GM19351 (cell line): ENCODE measurements around the gene C8A.

Source experiments
- ATAC-seq: cut with Tn5 transposase; IDR thresholded peaks from one replicate; pipeline ENCODE4 v1.9.1; 2021; ENCODE audit warnings: mild to moderate bottlenecking, moderate library complexity; ENCODE audit not compliant: unreplicated experiment

Gene C8A

DNA sequence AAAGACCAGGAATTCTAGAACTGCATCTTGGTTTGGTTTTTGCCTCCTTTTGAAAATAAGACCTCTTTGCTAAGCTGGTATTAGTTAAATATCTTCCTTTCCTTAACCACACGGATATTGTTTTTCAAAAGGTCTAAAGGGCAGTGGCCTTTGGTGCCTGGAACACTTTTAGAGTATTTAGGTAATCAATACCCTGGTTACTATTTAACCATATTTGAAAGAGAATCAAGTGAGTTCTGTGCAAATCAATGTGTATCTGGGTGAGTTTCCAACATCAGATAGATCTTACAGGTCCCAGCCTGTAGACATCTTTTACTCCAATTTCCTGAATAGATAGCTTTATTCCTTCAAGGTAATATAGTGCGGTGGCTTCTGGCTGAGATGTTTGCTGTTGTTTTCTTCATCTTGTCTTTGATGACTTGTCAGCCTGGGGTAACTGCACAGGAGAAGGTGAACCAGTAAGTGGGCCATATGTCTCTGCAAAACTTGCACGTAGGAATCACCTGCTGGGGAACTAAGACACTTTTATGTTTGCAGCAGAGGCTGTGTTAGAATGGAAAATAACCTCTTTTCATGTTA is at the start of gene C8A:
Gene C8A (plus strand): TSS at position 277 of the 579 bp plus-strand sequence. CDS start 105 bp downstream, at position 382.
- no peak for ATAC-seq

DNA sequence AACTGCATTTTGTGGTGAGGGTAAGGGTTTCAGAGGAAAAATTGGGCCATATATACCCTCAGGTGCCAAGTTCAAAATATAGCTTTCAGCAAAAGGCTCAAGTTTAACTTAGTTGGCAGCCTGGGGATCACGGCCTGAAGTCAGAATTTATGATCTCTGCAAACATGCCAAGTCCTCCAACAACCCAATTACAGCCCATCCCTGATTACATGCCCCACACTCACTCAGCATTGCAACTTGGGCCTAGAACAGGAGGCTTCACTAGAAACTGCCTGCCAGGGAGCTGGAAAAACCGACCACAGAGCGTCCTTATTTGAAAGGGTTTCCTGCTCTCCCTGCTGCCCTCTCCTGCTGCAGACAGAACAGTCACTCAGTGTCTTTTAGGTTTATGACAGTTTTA is 47.8 kb upstream of the C8A start:
- ATAC-seq: no peak

DNA sequence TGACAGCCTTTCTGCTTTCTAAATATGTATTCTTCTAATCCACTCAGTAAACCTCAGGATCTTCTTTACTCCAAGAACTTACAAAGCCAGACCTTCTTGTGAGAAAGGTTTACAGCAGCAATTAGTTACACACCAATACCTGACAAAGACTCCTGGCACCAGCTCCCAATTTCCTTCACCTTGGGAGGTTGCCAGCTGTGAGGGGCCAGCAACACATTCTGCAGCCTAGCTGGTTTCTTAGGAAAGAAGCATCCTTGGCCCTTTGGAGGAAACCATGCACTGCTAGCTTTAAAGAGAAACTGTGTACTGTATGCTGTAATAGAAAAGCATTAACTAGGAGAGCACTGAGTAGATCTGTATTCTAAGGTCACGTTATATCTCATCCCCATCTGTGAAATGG is 46.2 kb upstream of the C8A start:
- ATAC-seq: no peak

DNA sequence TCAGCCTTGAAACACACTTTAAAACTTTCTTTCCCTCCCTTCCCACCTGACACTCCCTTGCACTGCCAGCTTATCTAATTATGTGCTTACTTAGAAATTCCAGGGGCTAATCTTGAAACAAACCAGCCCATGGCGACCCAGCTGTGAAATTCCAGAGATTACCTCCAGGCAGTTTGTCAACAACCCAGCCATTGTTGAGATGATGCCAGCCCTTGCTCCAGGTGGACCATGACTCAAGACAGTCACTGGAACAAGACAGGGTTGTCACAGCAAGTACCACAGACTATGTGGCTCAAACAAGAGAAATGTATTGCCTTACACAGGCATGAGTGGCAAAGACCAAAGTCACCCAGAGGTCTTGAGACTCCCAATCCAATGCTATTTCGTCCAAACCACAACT is 43.3 kb upstream of the C8A start:
- no peak for ATAC-seq

DNA sequence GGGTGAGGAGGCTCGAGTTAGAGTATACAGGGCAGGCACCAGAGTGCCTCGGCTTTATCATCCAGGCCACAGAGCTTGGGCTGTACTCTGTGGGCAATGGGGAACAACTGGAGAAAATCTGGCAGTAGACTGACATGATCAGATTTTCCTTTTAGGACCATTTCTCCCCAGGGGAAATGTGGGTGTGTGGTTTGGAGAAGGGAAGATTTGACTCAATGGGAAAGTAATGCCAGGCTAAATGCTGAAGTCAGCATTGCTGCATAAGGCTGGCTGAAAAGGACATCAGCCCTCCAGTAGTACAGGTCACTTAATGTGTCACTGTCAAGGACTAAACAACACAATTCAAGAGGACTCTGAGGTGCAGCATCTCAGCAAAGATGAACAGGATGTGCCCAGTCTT is 40.4 kb upstream of the C8A start:
- no peak for ATAC-seq

DNA sequence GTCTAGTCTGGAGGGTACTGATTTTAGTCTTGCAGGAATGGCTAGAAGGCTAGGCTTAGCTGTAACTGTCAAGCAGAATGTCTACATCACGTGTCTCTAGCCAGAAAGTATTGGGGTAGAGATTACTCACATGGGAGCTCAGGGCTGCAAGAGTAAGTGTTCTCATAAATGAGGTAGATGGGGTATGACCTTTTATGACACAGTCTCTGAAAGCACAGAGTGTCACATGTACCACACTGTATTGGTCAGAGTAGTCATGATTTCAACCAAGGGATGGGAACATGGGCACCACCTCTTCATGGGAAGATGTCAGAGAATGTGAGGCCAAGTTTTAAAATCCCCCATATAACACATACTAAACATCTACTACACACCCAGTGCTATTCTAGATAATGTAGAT is 38.3 kb upstream of the C8A start:
- peak; percentile 46 for ATAC-seq

DNA sequence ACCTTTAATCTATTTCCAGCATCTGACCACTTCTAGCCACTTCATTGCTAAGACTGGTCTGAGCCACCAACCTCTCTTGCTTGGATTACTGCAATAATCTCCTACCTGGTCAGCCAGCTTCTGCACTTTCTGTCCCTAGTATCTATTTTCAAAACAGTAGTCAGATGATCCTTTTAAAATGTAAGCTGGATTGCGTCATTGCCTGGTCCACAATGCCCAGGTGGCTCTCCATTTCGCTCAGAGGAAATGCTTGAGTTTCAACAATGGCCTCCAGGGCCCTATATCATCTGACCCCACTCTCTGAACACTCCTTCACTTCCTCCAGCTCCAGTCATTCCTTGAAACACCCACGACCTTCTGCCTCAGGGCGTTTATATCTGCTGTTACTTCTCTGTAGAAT is 37.7 kb upstream of the C8A start:
- peak; percentile 66 for ATAC-seq

DNA sequence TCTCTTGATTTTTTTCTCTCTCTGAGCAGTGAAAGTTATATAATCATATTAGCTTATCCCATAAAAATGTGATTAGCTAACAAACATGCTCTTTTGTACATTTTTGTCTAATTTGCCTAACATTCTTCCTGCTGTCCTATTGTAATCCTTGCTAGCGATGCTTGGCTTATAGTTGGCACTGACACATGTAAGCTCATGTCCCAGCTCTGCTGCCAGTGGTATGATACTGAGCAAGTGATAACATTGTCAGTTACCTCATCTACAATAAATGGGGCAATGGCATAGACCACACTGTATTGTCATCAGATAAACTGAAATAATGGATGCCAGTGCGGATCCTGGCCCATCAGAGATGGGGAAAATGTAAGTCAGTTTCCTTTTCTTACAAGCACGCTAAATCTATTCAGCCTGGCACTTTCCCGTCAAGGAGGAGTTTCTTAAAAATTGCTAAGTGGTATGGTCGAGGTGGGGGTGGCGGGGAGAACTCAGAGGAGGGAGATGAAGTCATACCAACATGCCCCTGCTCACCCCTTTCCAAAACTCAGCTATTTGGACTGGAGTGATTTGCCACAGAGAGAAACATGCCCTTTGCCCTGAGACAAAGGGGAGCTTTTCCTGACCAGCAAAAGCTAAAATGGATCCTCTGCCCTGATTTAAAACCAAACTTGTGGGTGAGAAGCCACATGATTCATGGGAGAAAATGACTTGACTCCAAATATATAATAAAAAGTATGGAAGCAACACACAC is 36.7 kb upstream of the C8A start:
- no peak for ATAC-seq

DNA sequence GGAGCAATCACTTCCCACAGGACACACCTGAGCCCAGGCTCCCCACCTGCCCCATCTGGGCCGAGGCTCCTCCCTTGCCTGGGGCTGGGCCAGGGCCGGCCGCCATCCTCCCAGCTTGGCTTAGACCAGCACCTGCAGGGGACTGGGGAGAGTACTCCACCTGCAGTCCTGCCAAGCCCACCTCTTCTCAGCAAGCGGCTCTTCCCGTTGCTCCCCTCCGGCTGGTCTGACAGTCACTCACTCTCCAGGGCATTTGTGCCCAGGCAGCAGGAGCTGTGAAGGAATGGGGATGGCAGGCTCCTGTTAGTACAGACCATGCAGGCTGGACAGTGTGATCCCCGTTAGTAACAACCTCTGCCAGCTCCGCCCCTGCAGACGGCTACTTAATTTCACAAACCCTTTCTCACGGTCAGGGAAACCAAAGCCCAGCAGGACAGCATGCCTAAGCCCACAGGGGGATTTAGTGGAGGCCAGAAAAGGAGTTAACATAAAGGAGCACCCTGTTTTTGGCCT is 35.2 kb upstream of the C8A start, which contains the start of gene FYB2:
Gene FYB2 (minus strand): TSS at position 18 of the 513 bp plus-strand sequence. CDS start 114 bp downstream, outside the sequence.
- ATAC-seq: no peak

DNA sequence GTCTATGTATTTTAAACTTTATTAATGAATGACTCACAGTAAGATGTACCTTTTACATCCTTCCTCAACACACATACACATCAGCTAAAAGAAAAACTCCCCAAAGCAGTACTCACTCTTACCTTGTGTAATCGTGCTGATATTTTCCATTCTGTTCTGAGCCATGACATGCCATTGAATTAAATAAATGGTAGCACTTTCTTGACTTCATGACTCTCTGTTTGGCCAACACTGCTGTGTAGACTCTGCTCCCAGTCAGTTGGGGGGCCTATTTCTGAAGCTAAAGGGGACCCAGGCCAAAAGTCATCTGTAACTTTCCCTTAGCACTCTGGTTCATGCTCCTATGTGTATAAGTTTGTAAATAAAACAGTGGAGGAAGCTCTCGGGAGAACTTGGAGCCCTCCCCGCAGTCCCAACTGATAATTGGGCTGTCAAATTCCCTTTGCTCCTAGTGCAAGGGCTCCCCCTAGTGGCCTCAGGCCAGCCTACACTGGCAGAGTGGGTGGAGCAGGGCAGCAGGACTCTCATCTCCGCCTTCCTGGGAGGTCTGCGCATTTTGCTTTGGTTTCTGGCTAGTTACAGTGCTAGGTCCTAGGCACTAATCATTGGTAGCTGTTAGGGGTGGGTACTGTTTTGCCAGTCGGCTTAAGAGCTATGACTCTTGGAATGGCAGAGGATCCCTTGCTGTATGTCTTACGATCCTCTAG is 33.7 kb upstream of the C8A start:
- peak; percentile 75 for ATAC-seq

DNA sequence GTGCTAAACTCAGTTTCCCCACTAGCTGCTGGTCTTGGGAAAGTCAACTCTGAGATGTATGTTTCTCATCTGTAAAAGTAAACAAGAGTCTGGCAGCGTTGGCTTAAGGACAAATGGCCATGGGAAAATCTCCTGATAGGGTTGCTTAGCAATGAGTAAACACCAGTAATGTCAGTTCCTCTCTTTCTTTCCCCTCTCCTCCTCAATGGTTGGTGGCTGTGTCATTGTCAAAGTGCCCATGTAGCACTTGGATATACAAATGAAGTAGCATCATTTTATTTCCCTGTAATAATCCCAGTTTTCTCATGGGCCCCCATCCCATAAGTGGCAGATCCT is 33.2 kb upstream of the C8A start:
- no peak for ATAC-seq

DNA sequence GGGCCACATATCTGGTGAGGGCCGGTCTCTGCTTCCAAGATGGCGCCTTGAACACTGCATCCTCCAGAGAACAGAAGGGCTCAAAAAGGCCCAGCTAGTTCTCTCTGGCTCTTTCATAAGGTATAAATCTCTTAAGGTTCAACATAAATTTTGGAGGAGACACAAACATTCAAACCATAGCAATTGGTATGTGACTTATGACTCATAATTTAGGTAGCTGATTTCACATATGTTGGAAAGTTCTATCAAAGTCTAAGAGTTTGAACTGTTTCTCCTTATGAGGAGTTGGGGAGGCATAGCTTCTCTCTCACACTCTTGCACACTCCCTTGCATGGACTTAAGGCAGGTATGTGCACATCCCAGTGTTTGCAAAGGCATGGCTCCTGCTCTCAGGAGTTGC is 30.3 kb upstream of the C8A start:
- ATAC-seq: no peak

DNA sequence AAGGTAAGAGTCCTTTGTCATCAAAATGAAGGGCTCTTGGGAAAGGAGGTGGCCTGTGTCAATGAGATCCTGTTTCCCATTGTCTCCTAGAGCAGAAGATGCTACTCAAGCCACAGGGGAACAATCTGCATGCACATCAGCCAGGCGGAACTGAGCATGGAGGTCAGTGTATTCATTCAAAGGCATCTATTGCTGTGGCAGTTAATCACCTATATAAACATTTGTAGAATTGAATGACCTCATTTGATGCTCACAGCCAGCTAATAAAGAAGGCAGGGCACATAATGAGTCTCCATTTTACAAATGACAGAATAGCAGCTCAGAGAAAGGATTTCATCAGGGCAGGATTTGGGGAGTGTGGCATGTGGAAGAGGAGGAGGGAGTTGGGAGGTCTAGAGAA is 29.7 kb upstream of the C8A start:
- no peak for ATAC-seq

DNA sequence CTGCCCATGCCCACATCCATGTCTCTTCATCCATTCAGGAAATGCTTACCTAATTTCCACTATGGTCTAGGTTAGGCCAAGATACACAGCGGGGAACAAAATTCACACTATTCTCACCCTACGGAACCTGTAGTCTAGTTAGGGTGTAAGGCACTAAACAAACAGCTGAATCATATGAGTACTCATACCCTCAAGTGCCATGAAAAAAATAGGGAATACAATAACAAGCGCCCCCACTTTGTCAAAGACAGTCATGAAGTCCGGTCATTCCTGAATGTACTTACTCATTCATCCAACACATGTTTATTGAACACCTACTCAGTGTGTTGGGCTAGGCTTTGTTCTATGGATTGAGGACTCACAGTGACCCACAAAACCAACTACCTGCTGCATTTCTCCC is 29.2 kb upstream of the C8A start:
- ATAC-seq: no peak

DNA sequence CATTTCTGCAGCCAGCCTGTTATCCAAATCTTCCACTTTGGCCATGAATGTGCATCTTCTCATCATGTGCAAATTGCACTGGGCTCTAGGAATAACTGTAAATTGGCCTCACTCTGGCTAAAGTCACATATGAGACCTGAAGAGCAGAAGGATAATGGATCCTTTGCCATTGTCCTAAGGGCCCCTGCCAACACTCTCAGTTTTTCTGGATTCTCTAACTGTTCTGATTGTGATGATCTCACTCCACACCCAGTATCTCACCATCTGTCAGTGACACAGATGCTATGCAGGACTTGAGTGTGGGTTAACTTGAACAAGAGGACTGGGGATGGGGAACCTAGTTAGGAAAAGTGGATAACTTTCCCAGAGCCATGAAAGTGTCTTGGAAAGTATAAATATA is 26.9 kb upstream of the C8A start:
- no peak for ATAC-seq

DNA sequence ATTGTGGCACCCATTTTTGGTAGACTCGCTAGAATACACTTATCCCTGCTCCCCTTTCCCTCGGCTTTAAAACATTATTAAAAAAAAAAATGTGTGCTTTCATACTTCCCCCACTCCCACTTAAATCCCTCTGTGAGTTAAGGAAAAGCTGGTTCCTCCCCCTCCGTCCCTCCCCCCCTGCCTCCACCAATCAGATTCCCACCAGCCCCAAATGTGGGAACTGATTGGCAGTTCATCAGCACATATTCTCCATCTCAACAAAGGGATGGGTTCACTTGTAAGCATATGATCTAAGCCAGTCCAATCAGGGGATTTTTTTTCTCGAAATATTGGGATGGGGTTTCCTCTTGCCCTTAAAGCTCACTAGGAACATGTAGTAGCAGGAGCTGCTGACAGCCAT is 24.5 kb upstream of the C8A start:
- no peak for ATAC-seq

DNA sequence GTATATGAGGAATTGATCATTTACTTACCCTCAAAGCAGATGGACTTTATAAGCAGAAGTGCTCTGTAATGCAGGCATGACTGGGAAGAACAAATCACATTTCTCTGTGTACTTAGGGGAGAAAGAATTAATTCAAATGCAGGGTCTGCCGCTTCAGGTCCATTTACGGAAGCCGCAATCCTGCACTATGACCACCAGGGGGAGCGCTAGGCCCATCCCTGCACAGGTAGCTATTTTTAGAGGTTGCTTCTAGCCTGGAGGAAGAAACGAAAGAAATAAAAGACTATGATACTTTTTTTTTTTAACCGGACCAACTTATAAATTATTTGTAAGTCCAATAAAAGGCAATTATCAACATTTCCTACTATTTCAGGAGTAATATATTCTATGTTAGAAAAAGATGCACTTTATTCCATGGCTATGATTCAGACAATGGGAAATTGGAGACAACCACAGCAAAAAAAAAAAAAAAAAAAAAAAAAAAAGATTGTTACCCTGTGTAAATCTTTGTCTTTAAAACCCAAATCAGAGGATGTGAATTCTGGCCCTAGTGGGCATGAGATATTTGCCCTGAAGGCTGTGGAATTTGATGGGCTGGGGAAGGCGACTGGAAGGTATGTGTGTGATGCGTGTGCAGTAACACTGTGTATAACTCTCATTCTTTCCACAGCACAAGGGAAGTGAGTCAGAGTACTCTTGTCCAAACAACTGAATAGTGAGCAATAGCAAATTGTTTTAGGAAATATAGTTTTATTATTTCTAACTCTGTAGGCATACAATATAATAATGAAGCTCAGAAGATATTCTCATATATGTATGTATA is 22.5 kb upstream of the C8A start:
- ATAC-seq: peak; percentile 94

DNA sequence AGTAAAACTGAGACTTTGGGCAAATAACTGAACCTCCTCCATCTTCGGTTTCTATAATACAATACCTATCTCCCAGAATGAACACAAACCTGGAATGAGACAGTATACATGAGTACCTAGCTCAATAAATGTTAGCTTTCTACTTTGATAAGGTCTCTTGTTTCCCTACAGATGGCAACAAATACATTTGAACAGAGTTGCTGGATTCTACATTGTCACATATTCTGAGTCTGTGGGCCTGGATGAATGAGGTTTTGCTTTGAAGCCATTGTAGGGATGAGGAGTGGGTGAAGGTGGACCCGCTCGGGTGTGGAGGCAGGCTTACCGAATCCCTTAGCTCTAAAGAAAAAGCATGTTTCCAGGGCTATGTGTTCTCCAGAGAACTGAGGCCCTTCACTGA is 21.5 kb upstream of the C8A start:
- ATAC-seq: no peak

DNA sequence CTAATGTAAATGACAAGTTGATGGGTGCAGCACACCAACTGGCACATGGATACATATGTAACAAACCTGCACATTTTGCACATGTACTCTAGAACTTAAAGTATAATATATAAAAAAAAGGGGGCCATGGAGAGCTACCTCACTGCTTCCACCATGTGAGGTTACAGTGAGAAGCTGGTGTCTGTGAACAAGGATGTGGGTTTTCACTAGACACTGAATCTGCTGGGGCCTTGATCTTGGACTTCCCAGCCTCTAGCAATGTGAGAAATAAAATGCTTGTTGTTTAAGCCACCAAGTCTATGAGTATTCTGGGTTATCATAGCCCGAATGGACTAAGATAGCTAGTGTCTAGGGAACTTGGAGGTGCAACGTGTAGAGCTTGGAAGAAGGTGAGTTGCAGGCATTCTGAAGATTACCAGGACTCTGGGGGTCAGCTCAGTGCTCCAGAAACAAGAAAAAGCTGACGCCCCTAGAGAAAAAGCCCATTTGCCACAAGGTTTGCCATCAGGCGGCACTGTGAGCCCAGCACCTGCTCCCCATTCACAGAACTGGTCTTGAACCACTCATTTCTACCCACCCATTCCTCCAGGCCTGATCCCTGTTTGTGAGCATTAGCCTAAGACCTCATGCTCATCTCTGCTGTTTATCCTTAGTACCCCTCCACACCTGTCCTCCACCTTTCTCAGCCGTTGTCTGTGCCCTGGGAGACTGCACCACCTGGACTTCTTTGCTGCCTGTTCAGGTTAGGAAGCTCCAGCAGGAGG is 20.3 kb upstream of the C8A start:
- ATAC-seq: no peak

DNA sequence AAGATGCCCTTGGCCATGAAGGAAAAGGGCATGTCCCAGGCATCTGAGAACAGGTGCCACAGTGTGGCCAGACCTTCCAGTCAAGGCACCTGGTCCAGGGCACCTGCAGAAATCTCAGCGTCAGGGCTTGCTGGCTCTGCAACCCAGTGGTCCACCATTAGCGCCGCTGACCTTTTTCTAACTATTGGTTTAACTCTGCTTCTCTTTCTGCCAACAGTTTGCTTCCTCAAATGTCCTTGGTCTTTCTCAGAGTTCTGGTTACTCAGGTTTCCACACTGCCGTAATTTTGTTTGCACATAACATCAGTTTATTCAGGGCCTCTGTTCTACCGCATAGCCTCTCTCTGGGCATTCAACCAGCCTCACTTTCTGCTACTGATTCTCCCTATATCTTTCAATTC is 18.9 kb upstream of the C8A start:
- ATAC-seq: no peak
